NCI-H69 (cell line): Measurements from ENCODE around the gene SIK2.
A peak's percentile ranks its signal among the peaks of the same experiment; 100 is the strongest.
"Not testable (repeated sequence)": the region's sequence is repeated elsewhere in the genome, so short reads cannot be mapped to it uniquely, and the experiment has no call there.

Source experiments
- DNase-seq: peaks from one replicate; lab custom pipeline; 2025; lab: John Stamatoyannopoulos, UW

The SIK2 gene

DNA sequence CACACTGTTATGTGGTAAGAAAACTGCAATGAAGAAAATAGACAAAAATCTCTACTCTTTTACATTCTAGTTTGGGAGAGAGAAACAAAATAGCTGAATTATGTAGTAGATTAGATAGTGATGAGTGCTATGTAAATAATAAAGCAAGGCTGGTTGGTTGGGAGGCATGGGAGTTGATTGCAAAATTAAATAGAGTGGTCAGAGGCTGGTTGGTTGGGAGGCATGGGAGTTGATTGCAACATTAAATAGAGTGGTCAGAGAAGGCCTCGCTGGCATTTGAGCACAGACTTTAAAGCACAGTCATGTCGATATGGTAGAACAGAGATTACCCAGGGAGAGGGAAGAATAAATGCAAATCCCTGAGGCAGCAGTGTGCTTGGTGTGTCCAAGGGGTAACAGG lies 22.4 kb downstream of the SIK2 start:
- DNase-seq = no peak

DNA sequence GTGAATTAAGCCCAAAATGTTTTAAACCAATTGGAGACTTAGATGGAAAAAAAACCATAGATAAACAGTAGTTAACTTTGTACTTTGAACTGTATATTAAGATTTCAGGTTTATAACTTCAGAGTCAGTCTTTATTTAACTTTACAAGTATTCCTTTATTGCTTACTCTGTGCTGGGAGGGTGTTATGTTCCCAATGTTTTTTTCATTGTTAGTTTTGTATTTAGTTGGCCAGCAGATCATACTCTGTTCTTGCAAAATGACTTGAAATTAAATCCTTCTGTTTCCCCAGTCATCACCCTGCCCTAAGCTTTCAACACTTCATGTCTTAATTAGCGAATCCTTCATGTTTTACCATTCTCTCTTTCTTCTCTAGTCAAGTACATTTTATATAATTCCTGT lies 25.3 kb downstream of the SIK2 start:
- no peak for DNase-seq

DNA sequence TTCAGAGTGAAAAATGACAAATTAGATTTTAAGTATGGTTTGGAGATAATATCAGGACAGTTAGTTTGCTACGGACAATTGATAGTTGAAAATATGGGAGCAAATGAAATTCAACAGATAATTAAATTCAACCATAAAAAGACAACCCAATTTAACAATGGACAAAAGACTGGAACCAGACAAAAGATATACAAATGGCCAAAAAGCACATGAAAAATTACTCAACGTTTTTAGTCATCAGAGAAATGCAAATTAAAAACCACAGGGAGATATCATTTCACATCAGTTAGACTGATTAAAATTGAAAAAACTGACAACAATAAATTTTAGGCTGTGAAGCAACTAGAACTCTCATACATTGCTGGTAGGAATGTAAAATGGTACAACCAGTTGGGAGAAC lies 27.2 kb downstream of the SIK2 start:
- no peak for DNase-seq

DNA sequence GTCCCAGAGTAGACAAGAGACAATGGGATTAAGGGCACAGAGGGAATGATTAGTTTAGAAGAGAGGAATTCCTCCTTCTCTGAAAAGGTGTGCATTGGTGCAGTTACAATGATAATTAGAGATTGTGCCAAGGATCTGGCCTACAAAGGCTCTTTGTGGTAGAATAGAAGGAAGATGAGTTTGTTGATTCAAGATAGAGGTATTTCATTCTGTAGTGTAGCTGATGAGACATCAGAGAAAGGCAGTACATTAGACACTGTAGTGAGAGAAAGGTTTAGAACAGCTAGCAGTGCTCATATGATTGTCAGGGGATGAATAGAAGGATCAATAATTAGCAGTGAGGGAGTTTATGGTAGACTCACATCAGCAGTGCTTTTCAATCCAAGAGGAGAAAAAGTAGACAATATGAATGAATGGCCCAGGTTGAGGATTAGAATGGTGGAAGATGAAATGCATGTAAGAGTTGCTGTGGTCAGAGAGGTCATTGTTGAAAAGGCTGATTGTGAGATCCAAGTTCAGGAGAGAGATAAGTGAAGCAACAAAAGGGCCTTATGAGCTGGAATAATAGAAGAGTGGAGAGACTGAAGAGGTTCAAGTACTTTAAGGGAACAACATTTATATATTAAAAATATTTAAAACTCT lies 28.9 kb downstream of the SIK2 start:
- DNase-seq = no peak

DNA sequence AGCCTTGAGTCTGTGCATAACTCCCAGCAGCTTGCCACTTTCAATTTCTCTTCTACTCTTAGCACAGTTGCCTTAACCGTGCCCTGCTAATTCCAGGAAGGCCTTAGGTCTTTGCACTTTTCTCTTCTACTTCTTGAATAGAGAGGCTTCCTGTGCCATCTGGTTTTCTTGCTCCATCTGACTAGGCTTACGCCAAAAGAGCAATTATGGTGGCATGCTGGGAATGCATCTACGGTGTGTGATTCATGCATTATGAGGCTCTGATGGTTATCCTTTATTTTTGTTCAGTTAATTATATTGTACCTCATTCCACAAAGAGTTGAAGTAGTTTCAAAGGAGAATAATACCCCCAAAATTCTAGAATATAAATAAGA lies 29.4 kb downstream of the SIK2 start:
- peak; percentile 81 for DNase-seq

DNA sequence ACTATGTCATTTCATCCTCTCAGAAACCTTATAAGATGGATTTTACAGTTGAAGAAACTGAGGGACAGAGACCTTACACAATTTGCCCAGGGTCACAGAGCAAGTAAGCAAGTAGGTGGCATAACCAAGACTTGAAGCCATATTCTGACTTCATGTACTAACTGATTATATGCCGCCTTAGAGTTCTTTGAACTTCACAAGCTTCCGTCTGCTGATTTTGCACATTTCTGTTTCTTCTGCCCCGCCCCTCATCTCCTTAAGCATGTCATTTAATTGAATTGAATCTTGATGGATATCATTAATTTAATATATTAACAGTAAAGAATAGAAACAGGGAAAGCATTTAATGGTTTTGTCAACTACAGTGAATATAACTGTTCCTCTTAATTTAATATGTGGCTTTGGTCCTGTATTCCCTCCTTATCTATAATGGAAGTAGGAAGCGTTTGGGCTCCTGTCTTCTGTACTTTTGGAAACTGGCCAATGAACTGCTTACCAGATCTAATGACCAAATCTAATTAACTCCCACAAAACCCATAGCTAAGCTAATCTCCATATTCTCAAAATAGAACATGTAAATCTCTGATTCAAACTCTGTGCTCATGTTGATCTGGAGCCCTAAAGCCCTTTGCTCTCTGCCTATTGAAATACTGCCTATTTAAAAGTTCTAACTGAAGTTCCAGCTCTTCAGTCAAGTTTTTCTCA lies 30.4 kb downstream of the SIK2 start:
- peak; percentile 42 for DNase-seq

DNA sequence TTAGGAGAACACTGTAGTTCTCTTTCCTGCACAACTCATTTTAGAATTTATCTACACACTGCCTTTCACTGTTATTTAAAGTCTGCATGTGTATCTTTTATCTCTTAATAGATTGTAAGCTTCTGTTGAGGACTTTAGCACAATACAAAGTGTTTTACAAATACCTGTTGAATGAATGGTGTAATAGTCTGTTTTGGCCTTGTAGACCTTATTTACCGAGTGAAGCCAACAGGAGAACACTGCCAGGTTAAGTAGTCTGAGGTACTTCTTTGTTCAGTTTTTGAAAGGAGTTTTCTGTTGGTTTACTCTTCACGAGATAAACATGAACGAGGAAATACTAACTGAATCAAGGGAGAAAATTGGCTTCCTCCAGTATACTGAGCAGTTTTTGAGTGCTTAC lies 31.0 kb downstream of the SIK2 start:
- DNase-seq = peak; percentile 49

DNA sequence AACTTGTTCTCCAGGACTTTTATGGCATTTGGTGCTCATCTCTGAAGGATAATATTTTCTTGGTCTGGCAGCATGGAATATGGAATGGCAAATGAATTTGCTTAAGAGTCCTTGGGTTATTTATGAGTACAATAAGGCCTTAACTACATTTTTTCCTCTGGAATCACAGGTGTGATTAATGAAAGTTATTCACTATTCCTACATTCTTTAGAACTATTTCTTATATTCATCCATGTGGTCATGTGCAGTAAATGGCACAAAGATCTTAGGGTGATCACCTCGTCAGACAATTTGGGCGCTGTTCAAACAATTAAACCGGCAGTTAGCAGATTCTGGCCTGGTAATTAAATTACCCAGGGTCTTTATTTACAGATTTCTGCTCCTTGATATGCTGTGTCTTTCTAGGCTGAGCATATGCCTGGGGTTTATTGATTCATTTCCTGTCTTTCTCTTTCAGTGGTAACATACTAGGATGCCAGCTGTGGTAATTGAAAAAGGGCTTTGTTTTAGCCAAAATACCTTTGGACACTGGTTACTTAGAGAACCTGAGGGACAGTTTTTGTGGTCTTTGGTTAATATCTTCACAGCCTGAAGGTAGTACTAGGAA lies 31.6 kb downstream of the SIK2 start:
- peak; percentile 89 for DNase-seq

DNA sequence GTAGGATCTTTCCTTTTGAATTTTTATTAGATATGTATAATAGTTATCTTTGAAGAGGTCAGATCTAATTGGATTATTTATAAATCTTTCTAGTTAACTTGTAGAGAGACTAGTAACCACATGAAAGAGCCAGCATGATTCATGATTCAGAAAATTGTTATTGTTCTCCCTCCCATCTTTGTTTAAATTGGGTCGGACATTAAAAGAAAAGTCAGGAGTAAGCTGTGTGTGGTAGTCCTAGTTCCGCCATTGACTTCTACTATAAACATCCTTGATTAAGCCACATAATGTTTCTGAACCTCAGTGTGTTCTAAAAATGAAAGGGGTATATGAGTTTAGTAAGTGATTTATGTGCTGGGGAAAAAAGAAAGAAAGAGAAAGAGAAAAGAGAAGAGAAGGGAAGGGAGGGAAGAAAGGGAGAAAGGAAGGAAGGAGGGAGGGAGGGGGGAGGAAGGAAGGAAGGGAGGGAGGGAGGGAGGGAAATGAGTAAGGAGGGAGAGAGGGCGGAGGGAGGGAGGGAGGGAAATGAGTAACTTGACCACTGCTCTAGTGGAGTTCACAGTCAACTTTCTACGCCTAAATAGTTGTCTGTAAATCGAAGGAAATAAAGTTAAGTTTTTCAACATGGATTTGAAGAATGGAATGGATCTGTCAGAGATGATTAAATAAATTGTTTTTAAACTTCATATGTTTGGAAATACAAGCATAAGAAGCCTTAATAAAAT lies 32.9 kb downstream of the SIK2 start:
- peak; percentile 53 for DNase-seq

DNA sequence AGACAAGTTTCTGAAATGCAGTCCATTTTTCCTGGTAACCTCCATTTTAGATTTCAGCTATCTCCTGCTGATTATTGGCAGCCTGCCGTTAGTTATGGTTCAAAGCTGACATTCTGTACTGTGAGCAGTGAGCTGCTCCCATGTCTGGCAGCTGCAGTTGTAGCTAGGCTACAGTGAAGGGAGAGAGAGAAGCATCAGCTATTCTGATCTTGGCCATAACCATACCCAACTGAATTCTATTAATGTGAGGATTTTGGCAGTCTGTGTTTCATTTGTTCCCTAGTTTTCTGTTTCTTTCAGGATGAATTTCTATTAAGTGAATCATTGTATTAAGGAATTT lies 33.4 kb downstream of the SIK2 start:
- peak; percentile 84 for DNase-seq

DNA sequence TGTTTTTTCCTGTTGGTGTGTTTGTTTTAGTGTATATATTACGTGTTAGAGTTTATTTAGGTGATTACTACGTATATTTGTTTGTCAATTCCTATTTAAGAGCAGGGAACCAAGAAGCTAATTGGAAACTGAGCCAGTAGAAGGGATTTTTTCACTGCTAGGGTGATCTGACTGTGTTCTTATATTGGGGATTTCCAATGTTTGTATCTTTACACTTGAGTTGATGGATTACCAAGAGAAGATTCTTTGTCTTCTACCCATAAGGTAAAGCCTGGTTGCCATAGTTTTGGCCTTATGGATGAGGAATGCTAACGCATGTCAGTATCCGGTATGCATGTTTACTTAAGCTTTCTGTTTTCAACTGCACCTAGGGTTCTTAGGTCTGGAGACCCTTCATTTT lies 35.6 kb downstream of the SIK2 start:
- no peak for DNase-seq

DNA sequence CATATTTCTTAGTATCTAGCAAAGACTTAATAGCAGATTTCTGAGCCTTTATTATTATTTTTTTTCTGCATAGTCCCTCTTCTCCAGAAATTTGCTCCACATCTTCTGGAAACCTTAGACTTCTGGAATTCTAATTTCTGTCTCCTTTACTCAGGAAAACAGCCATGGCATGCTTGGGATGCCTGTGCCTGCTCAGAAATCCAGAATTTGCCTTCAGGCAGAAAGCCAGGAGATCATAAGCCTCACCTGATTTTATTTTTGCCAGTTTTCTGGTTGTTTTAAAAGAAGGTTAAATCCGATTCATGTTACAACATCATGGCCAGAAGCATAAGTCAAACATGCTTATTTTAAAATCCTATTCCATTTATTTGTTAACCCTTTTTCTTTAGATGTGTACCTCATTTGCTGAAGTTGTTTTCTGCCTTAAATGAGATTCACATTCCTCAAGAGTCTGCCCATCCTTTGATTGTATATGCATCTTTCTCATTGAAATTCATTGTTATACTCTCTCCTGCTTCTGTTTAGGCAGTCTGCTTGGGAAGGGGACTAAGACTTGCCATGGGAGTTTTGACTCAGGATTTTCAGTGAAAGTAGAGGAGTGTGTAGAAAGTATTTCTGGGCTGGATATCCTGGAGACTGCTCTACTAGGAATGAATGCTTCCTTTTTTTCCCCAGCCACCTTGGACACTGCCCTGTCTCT lies 37.1 kb downstream of the SIK2 start:
- DNase-seq = no peak

DNA sequence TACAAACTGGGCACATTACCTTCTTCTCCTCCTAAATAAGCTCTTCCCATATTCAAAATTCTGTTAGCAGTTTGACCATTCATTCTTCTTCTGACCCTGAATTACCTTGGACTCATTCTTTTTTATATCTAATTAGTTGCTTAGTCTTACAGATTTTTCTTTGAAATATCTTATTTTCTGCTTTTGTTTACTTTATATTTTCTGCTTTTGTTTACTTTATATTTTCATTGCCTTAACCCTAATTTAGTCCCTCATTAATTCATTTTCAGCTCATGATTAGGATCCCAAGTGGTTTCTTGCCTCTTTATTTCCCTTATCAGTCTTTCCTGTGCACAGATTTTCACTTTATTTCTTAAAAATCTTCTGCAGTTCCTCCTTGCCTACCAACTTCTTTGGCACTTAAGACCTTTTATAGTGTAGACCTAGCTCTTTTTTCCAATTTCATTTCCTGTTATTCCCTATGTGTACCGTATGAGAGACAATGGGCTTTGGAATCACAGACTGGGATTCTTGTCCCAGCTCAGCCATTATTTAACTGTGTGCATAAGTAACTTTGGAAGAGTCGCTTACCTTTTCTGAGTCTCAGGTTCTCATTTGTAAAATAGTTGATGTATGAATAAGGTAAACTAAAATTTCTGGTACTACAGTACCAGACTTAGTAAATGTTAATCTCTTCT lies 39.2 kb downstream of the SIK2 start:
- no peak for DNase-seq

DNA sequence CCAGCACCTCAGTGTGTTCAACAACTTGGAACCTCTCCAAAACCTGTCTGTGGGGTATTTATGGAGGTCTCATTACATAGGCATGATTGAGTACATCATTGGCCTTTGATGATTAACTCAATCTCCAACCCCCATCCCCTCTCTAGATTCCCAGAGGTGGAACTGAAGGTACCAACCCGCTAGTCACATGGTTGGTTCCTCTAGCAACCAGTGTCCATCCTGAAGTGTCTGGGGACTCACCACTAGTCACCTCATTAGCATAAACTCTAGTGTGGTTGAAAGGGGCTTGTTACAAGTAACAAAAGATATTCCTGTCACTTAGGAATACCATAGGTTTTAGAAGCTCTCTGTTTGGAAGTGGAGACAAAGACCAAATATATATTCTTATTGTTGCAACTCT lies 40.3 kb downstream of the SIK2 start:
- DNase-seq = peak; percentile 28

DNA sequence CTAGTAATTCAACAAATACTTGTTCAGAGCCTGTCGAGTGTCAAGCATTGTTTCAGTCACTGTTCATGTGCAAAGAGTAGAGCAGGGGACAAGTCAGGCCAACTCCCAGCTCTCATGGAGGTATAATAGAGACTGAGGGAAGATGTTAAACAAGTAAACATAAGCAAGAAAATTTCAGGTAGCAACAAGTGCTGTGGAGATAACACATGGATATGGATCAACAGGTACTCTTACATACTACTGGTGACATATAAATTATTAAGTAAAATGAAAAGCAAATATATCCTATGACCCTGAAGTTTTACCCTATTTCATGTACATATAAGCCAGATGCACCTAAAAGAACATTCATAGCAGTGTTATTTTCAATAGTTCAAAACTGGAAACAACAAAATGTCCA lies 42.7 kb downstream of the SIK2 start:
- DNase-seq = no peak

DNA sequence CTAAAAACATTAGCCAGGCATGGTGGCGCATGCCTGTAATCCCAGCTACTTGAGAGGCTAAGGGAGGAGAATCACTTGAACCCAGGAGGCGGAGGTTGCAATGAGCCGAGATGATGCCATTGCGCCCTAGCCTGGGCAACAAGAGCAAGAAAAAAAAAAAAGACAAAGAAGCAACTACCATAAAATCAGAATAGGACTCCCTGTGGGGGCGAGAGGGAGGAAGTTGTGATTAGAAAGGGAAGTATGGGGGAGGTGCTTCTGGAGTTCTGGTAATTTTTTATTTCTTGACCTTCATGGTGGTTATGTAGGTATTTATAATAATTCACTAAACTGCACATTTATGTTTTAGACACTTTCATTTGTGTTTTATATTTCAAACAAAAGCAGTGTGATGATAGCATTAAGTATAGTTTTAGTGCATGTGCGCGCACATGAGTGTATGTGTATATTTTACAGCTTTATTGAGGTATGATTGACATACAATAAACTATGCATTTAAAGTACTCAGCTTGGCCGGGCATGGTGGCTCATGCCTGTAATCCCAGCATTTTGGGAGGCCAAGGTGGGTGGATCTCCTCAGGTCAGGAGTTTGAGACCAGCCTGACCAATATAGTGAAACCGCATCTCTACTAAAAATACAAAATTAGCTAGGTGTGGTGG lies 43.5 kb downstream of the SIK2 start:
- DNase-seq = no peak

DNA sequence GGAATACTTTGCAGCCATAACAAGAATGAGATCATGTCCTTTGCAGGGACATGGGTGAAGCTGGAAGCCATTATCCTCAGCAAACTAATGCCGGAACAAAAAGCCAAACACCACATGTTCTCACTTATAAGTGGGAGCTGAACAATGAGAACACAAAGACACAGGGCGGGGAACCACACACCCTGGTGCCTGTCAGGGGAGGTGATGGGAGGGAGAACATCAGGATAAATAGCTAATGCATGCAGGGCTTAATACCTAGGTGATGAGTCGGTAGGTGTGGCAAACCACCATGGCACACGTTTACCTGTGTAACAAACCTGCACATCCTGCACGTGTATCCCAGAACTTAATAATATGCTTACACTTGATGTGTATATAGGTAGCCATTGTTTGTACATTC lies 49.1 kb downstream of the SIK2 start:
- DNase-seq = peak; percentile 95

DNA sequence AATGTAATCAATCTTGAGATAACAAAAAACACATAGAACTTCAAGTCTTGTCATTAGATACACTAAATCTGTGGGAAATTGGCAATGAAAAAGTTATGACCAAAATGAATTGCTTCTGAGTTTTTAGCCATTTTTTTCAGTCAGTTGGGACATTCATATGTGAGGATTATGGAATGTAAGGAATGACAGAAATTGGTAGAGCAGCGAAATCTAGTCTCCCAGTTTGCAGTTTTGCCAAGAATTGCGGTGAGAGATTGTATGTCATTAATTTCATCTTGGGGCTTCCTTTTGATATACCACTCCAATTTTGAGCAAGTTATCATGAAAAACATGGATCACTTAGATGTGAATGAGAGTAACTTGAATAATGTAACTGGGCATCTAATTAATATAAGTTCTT lies 49.9 kb downstream of the SIK2 start:
- DNase-seq = no peak

DNA sequence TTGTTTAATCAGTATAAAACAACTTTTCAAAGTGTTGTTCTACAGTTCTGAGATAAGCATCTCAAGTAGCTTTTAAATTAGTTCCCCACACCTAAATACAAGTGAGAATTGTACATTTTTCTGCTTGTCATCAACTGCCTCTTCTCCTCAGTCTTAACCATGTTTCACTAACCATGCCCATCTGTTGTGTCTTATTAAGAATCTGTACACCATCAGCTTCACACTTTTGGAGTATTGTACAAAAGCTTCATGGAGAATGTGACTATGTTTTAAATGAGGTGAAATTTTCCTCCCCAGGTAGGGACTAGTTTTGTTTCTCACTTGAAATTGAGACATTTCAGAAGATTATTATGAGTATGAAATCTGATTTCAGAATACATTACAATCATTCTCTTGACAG lies 52.4 kb downstream of the SIK2 start:
- no peak for DNase-seq

DNA sequence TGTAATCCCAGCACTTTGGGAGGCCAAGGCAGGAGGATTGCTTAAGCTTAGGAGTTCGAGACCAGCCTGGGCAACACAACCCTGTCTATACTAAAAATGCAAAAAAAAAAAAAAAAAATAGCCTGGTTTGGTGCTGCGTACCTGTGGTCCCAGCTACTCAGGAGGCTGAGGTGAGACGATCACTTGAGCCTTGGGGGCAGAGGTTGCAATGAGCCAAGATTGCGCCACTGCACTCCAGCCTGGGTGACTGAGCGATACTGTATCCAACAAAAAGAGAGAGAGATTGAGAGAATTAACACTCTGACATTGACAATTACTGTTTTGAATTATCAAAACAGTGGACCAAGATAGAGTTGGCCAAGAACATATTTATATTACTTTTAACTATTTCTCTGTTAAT lies 53.7 kb downstream of the SIK2 start:
- DNase-seq = no peak

DNA sequence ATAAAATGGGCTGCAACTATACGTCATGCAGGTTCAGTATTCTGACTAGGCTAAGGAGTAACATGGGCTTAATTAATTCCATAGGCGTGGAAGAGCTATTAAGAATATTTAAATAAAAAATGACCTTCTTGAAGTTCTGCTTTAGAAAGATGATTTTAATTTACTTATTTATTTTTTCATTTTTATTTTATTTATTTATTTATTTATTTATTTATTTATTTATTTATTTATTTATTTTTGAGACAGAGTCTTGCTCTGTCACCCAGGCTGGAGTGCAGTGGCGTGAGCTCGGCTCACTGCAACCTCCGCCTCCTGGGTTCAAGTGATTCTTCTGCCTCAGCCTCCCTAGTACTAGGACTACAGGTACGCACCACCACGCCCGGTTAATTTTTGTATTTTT lies 55.7 kb downstream of the SIK2 start:
- DNase-seq = not testable (repeated sequence)
